HG02938 (cell line): ENCODE measurements around the gene PM20D1.
"Not testable (repeated sequence)": the region's sequence is repeated elsewhere in the genome, so short reads cannot be mapped to it uniquely, and the experiment has no call there.

Experiments
- ATAC-seq: cut with Tn5 transposase; IDR thresholded peaks from one replicate; pipeline ENCODE4 v1.9.1; 2021; ENCODE audit warnings: mild to moderate bottlenecking, moderate library complexity; ENCODE audit not compliant: unreplicated experiment

Gene PM20D1

GRCh38 chr1:205842229-205842628, 7.7 kb downstream of the PM20D1 start:
- no peak for ATAC-seq

DNA sequence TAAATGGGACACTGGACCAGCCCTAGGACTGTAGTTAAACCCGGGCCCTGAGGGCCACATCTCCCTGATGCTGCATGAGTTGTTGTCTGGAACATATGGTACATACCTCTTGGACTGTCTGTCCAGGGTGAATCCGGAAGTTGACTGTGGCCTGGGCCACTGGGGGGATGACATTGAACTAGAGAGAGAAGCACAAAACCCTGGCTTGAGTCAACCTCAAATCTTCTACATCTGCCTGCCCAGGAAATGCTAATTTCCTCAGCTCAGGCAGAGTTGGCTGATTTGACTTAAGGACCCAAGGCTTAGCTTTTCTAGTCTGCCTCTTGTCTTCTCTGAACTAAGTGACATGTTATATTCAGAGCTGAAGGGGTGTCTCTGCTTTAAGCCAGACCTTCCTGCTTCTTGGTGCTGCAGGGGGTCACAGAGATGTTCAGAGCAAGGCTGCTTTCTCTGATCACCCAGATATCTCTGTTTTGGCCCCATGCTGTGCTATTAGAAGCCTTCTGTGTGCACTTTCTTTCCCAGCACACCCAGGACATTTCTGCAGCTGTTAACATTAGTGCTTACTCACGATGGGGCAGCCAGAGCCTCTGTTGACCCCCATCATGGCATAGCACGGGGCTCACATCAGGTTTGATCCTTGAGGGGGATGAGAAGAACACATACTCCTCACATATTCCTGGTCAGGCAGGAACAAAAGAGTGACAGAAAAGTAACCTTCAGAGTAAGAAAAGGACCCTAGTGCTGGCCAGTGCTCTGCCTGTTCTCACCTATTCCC, 9.6 kb downstream of the PM20D1 start:
- ATAC-seq, result no peak

DNA sequence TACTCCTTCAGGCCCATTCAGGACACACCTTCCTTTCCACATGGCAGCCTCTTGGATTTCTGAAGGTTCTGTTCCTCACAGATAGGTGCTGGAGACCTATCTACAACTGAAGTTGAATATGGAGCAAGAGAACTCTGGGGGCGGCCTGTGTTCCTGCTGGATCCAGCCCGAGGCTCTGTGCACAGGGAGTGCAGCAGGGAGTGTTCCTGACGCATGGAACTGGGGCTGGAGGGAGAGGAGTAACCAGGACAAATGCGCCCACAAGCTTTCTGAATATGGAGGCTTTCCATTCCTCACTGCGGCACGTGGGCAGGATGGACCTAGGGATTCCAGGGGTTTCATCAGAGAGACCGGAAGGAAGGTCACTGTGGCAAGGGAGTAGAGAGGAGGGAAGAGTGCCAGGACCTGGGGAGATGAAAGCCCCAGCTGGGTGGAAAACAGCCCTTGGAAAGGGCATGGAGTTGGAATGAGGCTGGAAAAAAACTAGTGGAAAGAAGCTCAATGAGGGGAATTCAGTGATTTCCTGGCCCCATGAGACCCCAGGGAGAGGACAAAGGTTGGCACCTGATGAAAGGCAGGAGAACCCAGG, 12.5 kb downstream of the PM20D1 start:
- no peak for ATAC-seq

GRCh38 chr1:205834751-205835150, 15.2 kb downstream of the PM20D1 start:
- ATAC-seq, result no peak

DNA sequence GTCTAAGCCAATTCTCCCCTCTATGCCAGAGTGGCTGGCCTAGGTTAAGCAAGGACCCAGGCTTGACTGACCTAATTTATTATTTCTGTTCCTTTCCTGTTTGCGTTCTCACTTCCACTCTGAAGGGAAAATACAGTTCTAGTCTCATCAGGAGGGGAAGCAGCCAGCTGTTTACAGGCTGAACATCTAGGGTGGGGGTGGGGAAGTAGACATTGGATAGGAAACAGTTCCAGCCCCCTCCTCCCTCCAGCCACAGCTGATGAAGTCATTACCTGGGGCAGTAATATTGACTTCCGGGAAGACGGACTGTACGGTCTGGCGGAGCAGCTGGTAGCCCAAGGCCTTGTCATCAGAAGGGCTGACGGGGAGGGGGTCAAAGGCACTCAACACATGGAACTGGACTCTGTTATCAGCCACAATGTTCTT, 17.6 kb downstream of the PM20D1 start:
- no peak for ATAC-seq

DNA sequence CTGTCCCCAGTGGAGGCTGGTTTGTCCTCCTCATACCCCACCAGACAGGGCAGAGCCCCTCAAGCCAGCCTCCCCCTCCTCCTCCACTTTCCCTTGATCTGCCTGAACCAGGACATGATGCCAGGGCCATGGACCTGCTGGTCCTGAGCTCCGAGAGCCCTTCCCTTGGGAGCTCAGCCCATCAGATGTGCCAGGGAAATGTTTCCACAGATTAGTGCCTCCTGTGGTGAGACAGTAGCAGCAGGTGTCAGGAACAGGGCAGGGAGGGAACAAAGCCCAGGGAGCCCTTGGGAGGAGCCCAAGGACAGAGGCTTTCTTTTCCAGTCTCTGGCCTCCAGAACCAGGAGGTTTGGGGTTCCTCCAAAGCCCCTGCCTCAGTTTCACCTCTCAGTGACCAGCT, 22.3 kb downstream of the PM20D1 start:
- no peak for ATAC-seq

DNA sequence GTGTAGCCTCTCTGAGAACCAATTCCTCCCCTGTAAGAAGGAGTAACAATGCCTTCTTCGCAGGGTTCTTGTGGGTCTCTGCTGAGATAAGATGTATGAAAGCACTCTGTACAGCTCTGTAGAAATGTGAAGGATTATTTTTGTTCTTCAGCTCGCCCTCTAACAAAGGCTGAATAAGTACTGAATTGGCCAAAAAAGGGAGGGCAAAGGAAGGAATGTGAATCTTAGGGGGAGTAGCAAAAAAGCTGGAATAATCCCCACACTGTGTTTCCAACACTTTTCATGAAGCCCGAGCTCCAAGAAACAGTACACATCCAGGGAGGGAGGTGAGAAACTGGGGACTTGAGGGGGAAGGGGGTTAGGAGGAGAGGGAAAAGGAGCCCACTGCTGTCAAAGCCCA, 22.9 kb downstream of the PM20D1 start:
- no peak for ATAC-seq

GRCh38 chr1:205826016-205826806, 23.7 kb downstream of the PM20D1 start:
- no peak for ATAC-seq

GRCh38 chr1:205824180-205824579, 25.8 kb downstream of the PM20D1 start:
- no peak for ATAC-seq

- not testable (repeated sequence) for ATAC-seq
Observed at GRCh38 chr1:205823260-205823659, 26.7 kb downstream of the PM20D1 start.

- no peak for ATAC-seq
Observed at GRCh38 chr1:205822397-205822796, 27.5 kb downstream of the PM20D1 start.

GRCh38 chr1:205817988-205818387, 31.9 kb downstream of the PM20D1 start:
- no peak for ATAC-seq

GRCh38 chr1:205817364-205817763, 32.6 kb downstream of the PM20D1 start:
- no peak for ATAC-seq

- no peak for ATAC-seq
Observed at GRCh38 chr1:205813755-205814058, 36.2 kb downstream of the PM20D1 start.

DNA sequence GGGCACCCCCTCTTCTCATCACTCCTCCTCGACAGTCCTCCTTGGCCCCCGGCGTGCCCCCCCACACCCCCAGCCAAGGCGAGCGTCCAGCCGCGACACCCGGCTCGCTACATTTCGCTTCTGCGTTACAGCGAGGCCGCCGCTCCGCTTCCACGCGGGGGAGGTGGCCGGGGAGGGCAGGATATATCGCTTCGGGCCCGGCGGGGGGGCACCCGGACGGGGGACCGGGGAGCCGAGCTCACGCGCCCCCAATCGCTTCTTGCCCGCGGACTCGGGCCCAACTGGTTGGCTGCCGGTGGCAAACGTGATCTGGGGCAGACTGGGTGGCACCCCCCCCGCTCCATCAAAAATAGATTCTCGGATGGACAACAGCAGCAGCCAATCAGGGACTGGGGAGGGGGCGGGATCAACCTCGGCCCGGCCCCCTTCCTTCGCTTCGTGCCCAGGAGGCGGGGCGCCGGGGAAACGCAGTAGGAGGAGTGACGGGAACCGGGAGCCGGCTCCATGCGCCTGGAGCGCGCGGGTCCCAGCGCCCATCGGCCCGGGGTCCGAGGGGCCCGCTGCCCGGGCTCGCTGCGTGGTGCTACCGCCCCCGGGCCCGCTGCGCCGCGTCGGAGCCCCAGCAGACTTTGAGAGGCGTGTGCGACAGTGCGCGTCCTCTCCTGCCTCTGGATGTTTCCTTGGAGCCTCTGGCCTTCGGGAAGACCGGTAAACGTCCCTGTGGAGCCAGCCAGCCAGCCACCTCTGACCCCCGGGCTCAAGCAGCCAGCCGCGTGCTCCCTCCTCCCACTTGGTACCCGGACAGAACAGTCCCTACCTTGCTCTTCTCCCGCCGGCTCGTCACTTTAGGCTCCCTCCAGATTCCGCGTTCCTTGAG, 36.8 kb downstream of the PM20D1 start, which contains the start of gene SLC41A1:
Gene SLC41A1 (minus strand): TSS at position 321 of the 877 bp plus-strand sequence. CDS start 2,757 bp downstream, outside the sequence.
- peak; percentile 90 for ATAC-seq

- ATAC-seq, result no peak
Observed at GRCh38 chr1:205812271-205812877, 37.6 kb downstream of the PM20D1 start.

DNA sequence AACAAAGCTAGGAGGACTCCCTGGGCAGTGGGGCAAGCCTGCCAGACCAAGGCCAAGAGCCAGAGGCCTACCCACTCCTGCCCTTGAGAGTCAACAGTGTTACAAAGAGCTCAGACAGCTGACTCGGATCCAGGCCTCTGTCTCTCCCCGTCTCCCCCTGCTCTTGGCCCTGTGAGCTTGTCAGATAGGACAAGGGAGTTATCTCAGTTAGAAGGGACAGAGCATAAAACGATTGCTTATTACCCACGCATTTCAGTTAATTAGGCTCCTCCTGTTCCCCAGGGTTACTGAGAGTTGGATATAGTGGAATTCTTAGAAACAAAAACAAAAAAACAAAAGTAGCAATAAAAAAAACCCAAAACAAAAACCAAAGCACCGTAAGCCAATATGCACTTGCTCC, 38.3 kb downstream of the PM20D1 start:
- no peak for ATAC-seq

DNA sequence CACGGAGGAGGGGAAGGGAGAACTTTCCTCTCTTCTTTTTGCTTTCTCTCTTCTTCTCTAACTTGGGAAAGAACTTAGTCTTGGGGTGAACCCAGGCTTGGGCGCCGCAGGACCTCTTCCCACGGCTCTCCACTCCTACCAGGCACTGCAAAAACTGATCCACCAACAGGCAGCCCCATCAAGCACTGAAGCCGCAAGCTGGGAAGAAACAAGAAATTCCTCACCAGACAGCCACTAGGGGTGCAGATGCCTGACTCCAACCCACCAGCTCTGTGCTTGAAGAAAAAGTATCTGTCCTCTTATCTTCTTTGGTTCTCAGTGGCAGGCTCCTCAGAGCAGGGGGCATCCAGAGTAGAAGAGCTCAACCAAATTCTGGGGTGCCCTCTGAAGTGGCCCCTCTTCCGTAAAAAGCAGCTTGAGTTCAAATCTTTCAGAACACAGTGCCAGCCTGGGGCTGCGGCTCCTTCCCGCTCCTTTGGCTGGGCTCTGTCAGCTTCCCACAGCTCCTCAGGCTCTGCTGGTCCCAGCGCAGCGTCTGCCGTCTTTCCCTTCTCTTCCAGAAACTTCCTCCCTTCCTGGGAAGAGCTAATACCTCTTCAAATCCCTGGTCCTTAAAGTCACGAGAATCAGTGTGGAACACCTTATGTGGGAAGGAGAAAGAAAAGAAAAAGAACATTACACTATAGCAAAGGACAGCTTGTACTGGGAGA, 39.3 kb downstream of the PM20D1 start:
- no peak for ATAC-seq

GRCh38 chr1:205809942-205810345, 40.0 kb downstream of the PM20D1 start:
- ATAC-seq, result no peak

GRCh38 chr1:205809469-205809868, 40.5 kb downstream of the PM20D1 start:
- ATAC-seq, result no peak
